Duodenal mucosa (tissue), 2 donors: ENCODE results near the gene TRIM29.
"Not testable (repeated sequence)": the region's sequence is repeated elsewhere in the genome, so short reads cannot be mapped to it uniquely, and the experiment has no call there.

Experiments
- H3K27ac ChIP-seq: one replicate; pipeline ENCODE4 v1.7.0; 2013; ENCODE audit warnings: low read depth, low read length
- H3K27me3 ChIP-seq, 2 donors: one replicate each; pipeline ENCODE4 v1.7.0; 2013; ENCODE audit warnings: low read length in 2 of 2, control low read depth in 1 of 2; ENCODE audit not compliant: insufficient read depth in 2 of 2, control insufficient read depth in 1 of 2
- H3K36me3 ChIP-seq, 2 donors: one replicate each; pipeline ENCODE4 v1.7.0; 2013; ENCODE audit warnings: low read length in 2 of 2, control low read depth in 1 of 2; ENCODE audit not compliant: insufficient read depth in 2 of 2, control insufficient read depth in 1 of 2
- H3K4me1 ChIP-seq, 2 donors: one replicate each; pipeline ENCODE4 v1.7.0; 2013; ENCODE audit warnings: low read length in 2 of 2, control low read depth in 1 of 2; ENCODE audit not compliant: insufficient read depth in 2 of 2, control insufficient read depth in 1 of 2
- H3K4me3 ChIP-seq, 2 donors: one replicate each; pipeline ENCODE4 v1.7.0; 2013; ENCODE audit warnings: low read length in 2 of 2, low read depth in 1 of 2
- H3K9ac ChIP-seq, 2 donors: one replicate each; pipeline ENCODE4 v1.7.0; 2013; ENCODE audit warnings: low read length in 2 of 2, low read depth in 1 of 2
- H3K9me3 ChIP-seq, 2 donors: one replicate each; pipeline ENCODE4 v1.7.0; 2013; ENCODE audit warnings: low read length in 2 of 2, control low read depth in 1 of 2; ENCODE audit not compliant: control insufficient read depth in 1 of 2

The TRIM29 gene

DNA sequence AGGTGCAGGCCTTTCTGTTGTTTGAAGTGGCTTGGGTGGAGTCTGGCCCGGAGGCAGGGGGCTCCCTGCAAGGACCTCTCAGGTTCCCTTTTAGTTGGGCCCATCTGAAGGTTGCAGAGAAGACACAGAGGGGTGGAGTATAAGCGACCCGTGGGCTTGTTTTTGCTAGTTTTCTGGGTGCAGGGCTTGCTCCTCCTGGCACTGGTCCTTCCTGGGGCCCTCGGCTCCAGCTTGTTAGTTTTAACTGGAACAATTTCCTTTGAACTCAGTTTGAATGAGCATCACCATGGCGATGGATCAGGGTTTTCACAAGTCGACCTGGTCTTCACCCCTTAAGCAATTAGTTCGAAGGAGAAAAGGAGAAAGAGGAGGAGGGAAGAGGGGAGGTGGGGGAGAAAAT, 44.5 kb upstream of the TRIM29 start:
- Histone ChIP-seq H3K27me3 (no peaks in the 10 kb centered on the region), H3K9ac (peak overlapping the region in 1 of 2 donors; percentile 20), H3K9me3 (no peaks in the 10 kb centered on the region), H3K27ac (no peak overlapping the region), H3K4me3 (peak overlapping the region; percentile 6 to 58), H3K36me3 (peaks cover 0 to 4% of the 10 kb centered on the region in 2 donors), H3K4me1 (peaks cover 47 to 53% of the 10 kb centered on the region in 2 donors)

DNA sequence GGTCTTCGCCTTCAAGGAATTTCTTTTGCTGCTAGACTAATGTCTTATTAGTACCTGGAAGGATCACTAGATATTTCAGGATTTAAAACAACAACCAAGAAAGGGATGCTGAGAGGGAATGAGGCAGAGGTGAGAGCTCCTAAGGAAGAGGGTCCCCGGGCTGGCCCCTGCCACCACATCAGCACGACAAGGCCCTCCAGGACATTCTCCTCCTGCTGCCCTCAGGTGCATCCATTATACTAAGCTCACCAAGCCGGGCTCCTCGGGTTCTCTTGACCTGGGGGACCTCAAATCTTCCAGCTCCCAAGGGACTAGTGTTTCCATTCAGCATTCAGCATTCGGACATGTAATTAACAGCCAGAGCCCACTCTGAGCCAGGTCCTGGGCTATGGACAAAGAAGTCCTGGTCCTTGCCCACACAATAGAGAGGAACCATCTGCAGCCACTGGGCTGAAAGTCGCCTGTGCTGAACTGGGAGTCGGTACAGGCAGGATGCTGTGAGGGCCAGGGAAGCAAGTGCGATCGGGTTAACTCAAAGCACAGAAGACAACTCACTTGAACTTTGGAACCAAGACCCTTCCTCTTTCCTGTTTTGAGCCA, 43.6 kb upstream of the TRIM29 start:
- H3K4me3 ChIP-seq = no peak overlapping the region
- H3K27me3 ChIP-seq = no peaks in the 10 kb centered on the region
- H3K27ac ChIP-seq = no peak overlapping the region
- no peak overlapping the region for H3K9ac ChIP-seq
- H3K9me3 ChIP-seq = no peaks in the 10 kb centered on the region
- H3K4me1 ChIP-seq = peaks cover 38 to 44% of the 10 kb centered on the region in 2 donors
- H3K36me3 ChIP-seq = peaks cover 0 to 4% of the 10 kb centered on the region in 2 donors

DNA sequence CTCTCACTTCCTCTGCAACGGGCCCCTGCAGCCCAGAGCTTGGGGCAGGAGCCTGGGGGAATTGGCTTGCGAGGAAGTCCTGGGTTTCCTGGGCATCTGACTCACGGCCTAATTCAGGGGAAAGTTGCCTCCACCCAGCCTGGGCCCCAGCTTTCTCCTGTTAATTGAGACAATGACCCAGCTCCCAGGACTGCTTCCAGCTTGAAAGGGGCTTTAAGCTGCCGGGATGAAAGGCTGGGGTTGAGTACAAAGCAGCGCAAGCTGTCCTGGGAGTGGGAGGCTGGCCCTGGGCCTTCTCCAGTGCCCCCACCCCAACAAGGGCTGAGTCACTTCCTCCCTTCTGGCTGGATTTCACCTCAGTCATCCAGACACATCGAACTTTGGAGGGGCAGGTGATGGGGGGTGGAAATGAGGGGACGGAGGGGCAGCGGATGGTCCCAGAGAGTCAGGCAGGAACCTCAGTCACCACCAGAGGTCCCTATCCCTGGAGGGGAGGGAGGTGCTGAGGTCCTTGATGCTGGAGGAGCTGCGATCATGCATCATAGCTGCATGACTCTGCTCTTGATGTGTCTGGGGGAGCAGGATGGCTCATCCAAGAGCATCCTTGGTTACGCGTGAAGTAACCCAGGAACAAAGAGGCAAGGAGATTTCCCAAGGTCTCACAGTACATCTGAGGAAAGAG, 42.8 kb upstream of the TRIM29 start:
- peaks cover 30 to 37% of the 10 kb centered on the region in 2 donors for H3K4me1 ChIP-seq
- H3K27ac ChIP-seq = no peak overlapping the region
- H3K9me3 ChIP-seq = no peaks in the 10 kb centered on the region
- peaks cover 0 to 4% of the 10 kb centered on the region in 2 donors for H3K36me3 ChIP-seq
- H3K27me3 ChIP-seq = no peaks in the 10 kb centered on the region
- no peak overlapping the region for H3K9ac ChIP-seq
- no peak overlapping the region for H3K4me3 ChIP-seq

DNA sequence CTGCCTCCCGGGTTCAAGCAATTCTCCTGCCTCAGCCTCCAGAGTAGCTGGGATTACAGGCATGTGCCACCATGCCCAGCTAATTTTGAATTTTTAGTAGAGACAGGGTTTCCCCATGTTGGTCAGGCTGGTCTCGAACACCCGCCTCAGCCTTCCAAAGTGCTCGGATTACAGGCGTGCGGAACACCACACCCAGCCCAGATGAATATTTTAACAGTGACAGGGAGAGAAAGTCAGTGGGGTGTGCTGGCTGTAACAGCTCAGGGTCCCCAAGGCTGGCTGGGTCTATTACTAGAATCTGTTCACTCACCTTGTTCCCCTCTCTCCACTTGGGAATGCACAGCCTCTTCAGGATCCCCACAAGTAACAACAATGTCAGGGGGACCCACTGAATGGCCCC, 42.1 kb upstream of the TRIM29 start:
- H3K36me3 ChIP-seq, H3K9ac ChIP-seq, H3K9me3 ChIP-seq, H3K27ac ChIP-seq, H3K4me3 ChIP-seq, H3K27me3 ChIP-seq: not testable (repeated sequence)
- peaks cover 33 to 38% of the 10 kb centered on the region in 2 donors for H3K4me1 ChIP-seq

DNA sequence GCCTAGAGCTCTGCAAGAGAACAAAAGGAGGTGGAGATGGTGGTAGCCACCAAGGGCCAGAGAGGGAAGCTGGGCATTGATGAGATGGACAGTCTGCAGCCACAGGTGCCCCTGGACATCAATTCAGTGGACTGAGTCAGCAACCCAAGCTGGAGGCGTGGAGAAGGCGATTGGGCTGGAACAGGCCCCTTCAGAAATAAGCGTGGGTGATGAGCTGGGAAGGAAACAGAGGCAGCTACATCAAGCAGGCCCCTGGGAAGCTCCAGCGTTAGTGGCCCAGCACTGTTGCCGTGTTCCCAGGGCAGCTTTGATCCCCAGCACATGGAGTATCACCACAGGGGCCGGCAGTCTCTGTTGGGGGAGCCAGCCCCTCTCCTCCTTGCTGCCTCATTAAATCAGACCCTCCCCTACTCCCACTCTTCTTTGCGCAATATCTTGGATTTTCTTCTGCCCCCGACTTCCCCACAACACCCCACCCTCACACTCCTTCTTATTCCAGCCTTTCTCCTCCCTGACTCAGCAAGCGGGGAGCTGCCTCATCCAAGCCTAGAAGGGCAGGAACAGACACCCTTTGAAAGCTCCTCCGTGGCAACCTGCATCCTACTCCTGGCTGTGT, 41.3 kb upstream of the TRIM29 start:
- H3K27ac ChIP-seq = no peak overlapping the region
- H3K9me3 ChIP-seq = no peaks in the 10 kb centered on the region
- no peak overlapping the region for H3K4me3 ChIP-seq
- peaks cover 0 to 4% of the 10 kb centered on the region in 2 donors for H3K36me3 ChIP-seq
- H3K4me1 ChIP-seq = peaks cover 31 to 36% of the 10 kb centered on the region in 2 donors
- H3K9ac ChIP-seq = no peak overlapping the region
- no peaks in the 10 kb centered on the region for H3K27me3 ChIP-seq

DNA sequence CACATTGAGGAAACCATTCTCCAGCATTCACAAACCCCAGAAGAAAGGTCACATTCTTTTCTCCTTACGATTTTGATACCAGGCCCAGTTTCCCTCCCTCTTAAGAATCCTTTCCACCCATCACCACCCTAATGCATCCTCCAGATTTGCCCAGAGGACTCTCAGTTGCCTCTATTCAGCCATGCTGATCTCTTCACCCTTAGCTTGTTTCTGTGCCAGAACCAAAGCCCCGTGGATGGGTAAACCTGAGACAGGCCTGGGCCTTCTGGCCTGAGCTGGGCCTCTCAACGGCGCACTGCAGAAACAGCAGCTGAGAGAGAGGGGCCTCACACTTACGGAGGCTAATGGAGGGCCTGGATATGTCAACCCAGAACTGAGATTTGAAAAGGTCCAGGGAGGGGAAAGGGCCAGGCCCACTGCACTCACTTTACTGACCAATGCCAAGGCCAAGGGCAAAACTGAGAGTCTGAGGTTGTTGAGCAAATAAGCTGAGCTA, 40.7 kb upstream of the TRIM29 start:
- Histone ChIP-seq H3K36me3 (peaks cover 0 to 4% of the 10 kb centered on the region in 2 donors), H3K9ac (no peak overlapping the region), H3K4me1 (peaks cover 26 to 30% of the 10 kb centered on the region in 2 donors), H3K27ac (no peak overlapping the region), H3K27me3 (no peaks in the 10 kb centered on the region), H3K9me3 (no peaks in the 10 kb centered on the region), H3K4me3 (no peak overlapping the region)

DNA sequence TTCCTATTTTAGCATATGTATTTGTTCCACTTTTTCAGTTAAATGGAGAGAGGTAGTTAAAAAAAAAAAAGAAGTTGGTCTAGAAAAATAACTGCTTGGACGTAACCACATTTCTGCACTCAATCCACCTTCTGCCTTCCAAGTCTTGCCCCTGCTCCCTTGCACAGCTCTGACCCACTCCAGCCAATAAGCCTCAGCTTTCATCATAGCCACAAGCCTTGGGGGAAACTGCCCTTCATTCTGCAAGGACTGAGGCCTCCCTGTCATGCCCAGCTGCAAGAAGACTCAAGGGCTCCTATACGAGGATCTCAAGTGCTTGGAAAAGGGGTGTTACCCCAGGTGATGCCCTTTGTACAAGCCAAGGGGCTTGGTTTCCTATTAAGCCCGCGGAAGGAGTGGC, 37.0 kb upstream of the TRIM29 start:
- H3K27me3 ChIP-seq = peaks cover 9 to 22% of the 10 kb centered on the region in 2 donors
- H3K9me3 ChIP-seq = no peaks in the 10 kb centered on the region
- no peak overlapping the region for H3K9ac ChIP-seq
- H3K27ac ChIP-seq = no peak overlapping the region
- no peak overlapping the region for H3K4me3 ChIP-seq
- H3K4me1 ChIP-seq = peaks cover 15 to 16% of the 10 kb centered on the region in 2 donors
- H3K36me3 ChIP-seq = peaks cover 0 to 4% of the 10 kb centered on the region in 2 donors

DNA sequence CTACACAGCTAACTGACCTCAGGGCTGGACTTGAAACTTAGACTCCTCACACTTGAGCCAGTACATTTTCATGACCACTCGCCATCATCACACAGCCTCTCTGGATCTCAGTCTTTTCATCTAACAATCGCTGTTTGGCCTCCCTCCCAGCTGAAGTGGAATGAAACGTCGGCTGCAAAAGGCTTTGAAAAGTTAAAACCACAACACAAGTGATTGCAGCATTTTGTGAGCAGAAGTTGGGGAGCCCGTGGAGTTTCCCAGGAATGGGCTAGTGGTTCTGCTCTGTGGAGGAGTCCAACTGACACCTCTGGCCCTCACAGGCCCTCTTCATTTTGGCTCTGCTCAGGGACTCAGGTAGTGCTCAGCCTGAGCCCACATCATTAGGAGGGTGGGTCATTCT, 35.9 kb upstream of the TRIM29 start:
- Histone ChIP-seq H3K4me3 (no peak overlapping the region), H3K4me1 (peaks cover 21 to 23% of the 10 kb centered on the region in 2 donors), H3K27ac (no peak overlapping the region), H3K9me3 (no peaks in the 10 kb centered on the region), H3K27me3 (peaks cover 9 to 27% of the 10 kb centered on the region in 2 donors), H3K36me3 (peaks cover 0 to 2% of the 10 kb centered on the region in 2 donors), H3K9ac (no peak overlapping the region)

DNA sequence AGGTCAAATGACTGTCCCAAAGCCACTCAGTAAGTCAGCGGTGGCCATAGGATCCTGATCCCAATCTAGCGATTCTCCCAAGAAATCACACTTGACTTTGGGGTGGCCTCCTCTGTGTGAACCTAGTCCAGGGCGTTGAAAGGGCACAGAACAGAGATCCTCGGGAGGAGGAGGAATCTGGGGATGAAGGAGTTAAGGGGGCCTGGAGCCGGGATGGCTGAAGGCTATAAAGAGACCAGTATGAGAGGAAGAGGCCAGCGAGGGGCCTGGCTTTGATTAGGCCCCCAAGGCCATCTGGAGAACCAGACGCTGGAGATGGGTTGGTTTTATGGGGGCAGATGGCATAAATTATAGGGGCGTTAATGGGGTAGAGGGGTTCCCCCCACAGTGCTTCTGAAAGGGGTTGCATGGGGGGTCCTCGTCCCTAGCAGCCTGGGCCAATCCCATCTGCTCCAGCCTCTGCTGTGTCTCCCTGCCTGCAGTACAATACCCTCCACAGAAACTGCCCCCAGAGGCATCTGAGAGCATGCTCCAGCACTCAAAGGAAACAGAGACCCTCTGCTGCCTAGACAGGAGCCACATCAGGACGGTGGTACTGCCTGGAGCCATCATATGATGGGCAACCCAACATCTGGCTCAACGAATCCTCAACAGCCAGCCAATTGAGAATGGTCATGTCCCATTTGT, 35.2 kb upstream of the TRIM29 start:
- Histone ChIP-seq H3K27me3 (peaks cover 11 to 31% of the 10 kb centered on the region in 2 donors), H3K4me1 (peaks cover 21 to 30% of the 10 kb centered on the region in 2 donors), H3K4me3 (no peak overlapping the region), H3K36me3 (no peaks in the 10 kb centered on the region), H3K27ac (no peak overlapping the region), H3K9me3 (no peaks in the 10 kb centered on the region), H3K9ac (no peak overlapping the region)
